ENCODE data around the gene CSMD2.

CSMD2 gene

GRCh38 chr1:33914531-33914930 is 250.5 kb downstream of the CSMD2 start:
- in situ Hi-C loops (cut with MboI; ENCODE audit: low sequenced_read_pairs), result no loop called here

- in situ Hi-C loops (cut with MboI; ENCODE audit: low sequenced_read_pairs), result no loop called here
Measured at GRCh38 chr1:33908324-33908956, 256.6 kb downstream of the CSMD2 start.

- in situ Hi-C loops (cut with MboI; ENCODE audit: low sequenced_read_pairs), result no loop called here
Measured at GRCh38 chr1:33906156-33906555, 258.9 kb downstream of the CSMD2 start.

GRCh38 chr1:33905241-33905640 is 259.8 kb downstream of the CSMD2 start:
- in situ Hi-C loops (cut with MboI; ENCODE audit: low sequenced_read_pairs), result no loop called here

- in situ Hi-C loops (cut with MboI; ENCODE audit: low sequenced_read_pairs), result no loop called here
Measured at GRCh38 chr1:33903210-33903589, 261.8 kb downstream of the CSMD2 start.

GRCh38 chr1:33902486-33903209 is 262.4 kb downstream of the CSMD2 start:
- in situ Hi-C loops (cut with MboI; ENCODE audit: low sequenced_read_pairs), result no loop called here

GRCh38 chr1:33899746-33900145 is 265.3 kb downstream of the CSMD2 start:
- in situ Hi-C loops (cut with MboI; ENCODE audit: low sequenced_read_pairs), result no loop called here

GRCh38 chr1:33898881-33899280 is 266.1 kb downstream of the CSMD2 start:
- in situ Hi-C loops (cut with MboI; ENCODE audit: low sequenced_read_pairs), result no loop called here

GRCh38 chr1:33898406-33898805 is 266.6 kb downstream of the CSMD2 start:
- in situ Hi-C loops (cut with MboI; ENCODE audit: low sequenced_read_pairs), result no loop called here

GRCh38 chr1:33897092-33897725 is 267.8 kb downstream of the CSMD2 start:
- in situ Hi-C loops (cut with MboI; ENCODE audit: low sequenced_read_pairs), result no loop called here

- in situ Hi-C loops (cut with MboI; ENCODE audit: low sequenced_read_pairs), result no loop called here
Measured at GRCh38 chr1:33895976-33896375, 269.1 kb downstream of the CSMD2 start.

GRCh38 chr1:33895396-33895795 is 269.6 kb downstream of the CSMD2 start:
- in situ Hi-C loops (cut with MboI; ENCODE audit: low sequenced_read_pairs), result no loop called here

GRCh38 chr1:33893147-33893830 is 271.7 kb downstream of the CSMD2 start:
- in situ Hi-C loops (cut with MboI; ENCODE audit: low sequenced_read_pairs), result no loop called here

- in situ Hi-C loops (cut with MboI; ENCODE audit: low sequenced_read_pairs), result no loop called here
Measured at GRCh38 chr1:33886496-33886895, 278.5 kb downstream of the CSMD2 start.

- in situ Hi-C loops (cut with MboI; ENCODE audit: low sequenced_read_pairs), result no loop called here
Measured at GRCh38 chr1:33880305-33880704, 284.7 kb downstream of the CSMD2 start.

GRCh38 chr1:33878392-33878791 is 286.6 kb downstream of the CSMD2 start:
- in situ Hi-C loops (cut with MboI; ENCODE audit: low sequenced_read_pairs), result no loop called here

GRCh38 chr1:33876970-33877650 is 287.9 kb downstream of the CSMD2 start:
- in situ Hi-C loops (cut with MboI; ENCODE audit: low sequenced_read_pairs), result no loop called here

- in situ Hi-C loops (cut with MboI; ENCODE audit: low sequenced_read_pairs), result no loop called here
Measured at GRCh38 chr1:33875862-33876261, 289.2 kb downstream of the CSMD2 start.

- in situ Hi-C loops (cut with MboI; ENCODE audit: low sequenced_read_pairs), result no loop called here
Measured at GRCh38 chr1:33874636-33875035, 290.4 kb downstream of the CSMD2 start.

GRCh38 chr1:33872683-33873082 is 292.3 kb downstream of the CSMD2 start:
- in situ Hi-C loops (cut with MboI; ENCODE audit: low sequenced_read_pairs), result no loop called here

GRCh38 chr1:33872275-33872674 is 292.8 kb downstream of the CSMD2 start:
- in situ Hi-C loops (cut with MboI; ENCODE audit: low sequenced_read_pairs), result no loop called here
